ENCODE results near the gene SLC4A1AP. TPM values are rescaled to one million over a fixed set of nuclear protein-coding genes. Genes with fewer than 3 reads are reported as not detected.
A peak's percentile ranks its signal among the peaks of the same experiment; 100 is the strongest.

SLC4A1AP gene
- total and polyA plus RNA-seq, 9 of the 15 experiments (the other 6 are each of a cell fraction or from before 2014, with no cell fraction given) = 8.1 to 40.5 (median 35.3) TPM

GRCh38 chr2:27705851-27706622 lies 42.3 kb downstream of the SLC4A1AP start (continued):
- TF ChIP-seq MAX (CRISPR knock-in tag; IDR thresholded peaks at IDR 0.05) = no peak
- TF ChIP-seq ZFP30 (CRISPR knock-in tag; IDR thresholded peaks at IDR 0.05; ENCODE audit: borderline replicate concordance) = no peak
- TF ChIP-seq KLF1 (tag; IDR thresholded peaks at IDR 0.05) = no peak
- TF ChIP-seq SMARCB1 (IDR thresholded peaks at IDR 0.05; ENCODE audit: insufficient read length, low read depth) = no peak
- TF ChIP-seq CHAMP1 (IDR thresholded peaks at IDR 0.05) = no peak
- TF ChIP-seq ZNF124 (CRISPR knock-in tag; IDR thresholded peaks at IDR 0.05) = no peak
- no peak for TF ChIP-seq PHTF2 (CRISPR knock-in tag; IDR thresholded peaks at IDR 0.05)
- no peak for TF ChIP-seq ZBED1 (IDR thresholded peaks at IDR 0.05)
- TF ChIP-seq ZNF121 (CRISPR knock-in tag; conservative IDR thresholded peaks at IDR 0.05) = no peak
- no peak for TF ChIP-seq ZBTB2 (IDR thresholded peaks at IDR 0.05)
- TF ChIP-seq MBD2 (IDR thresholded peaks at IDR 0.05; ENCODE audit: borderline replicate concordance, low read depth) = no peak
- no peak for TF ChIP-seq HNRNPUL1 (IDR thresholded peaks at IDR 0.05; ENCODE audit: low read length)
- no peak for TF ChIP-seq NRF1 (conservative IDR thresholded peaks at IDR 0.05 in 1 of 2, IDR thresholded peaks at IDR 0.05 in 1 of 2)
- TF ChIP-seq PCBP1 (IDR thresholded peaks at IDR 0.05; ENCODE audit: low read depth, low read length, poor library complexity, severe bottlenecking) = no peak
- no peak for TF ChIP-seq HDAC6 (IDR thresholded peaks at IDR 0.05; ENCODE audit: low read depth, low read length)
- TF ChIP-seq SMARCA4 (IDR thresholded peaks at IDR 0.05) = 0 out of 2 replicates have a peak, but pooled peaks have one; percentile 49
- no peak for TF ChIP-seq SP2 (IDR thresholded peaks at IDR 0.05; ENCODE audit: extremely low read depth, low read depth, low read length, poor library complexity, severe bottlenecking)
- TF ChIP-seq HOMEZ (CRISPR knock-in tag; IDR thresholded peaks at IDR 0.05) = no peak
- no peak for TF ChIP-seq FOS (IDR thresholded peaks at IDR 0.05; ENCODE audit: extremely low read depth, insufficient read length)
- TF ChIP-seq ZBTB1 (CRISPR knock-in tag; IDR thresholded peaks at IDR 0.05; ENCODE audit: borderline replicate concordance, low read depth) = no peak
- peak; percentile 83 for TF ChIP-seq C11orf30 (IDR thresholded peaks at IDR 0.05; ENCODE audit: low read depth)
- peak; percentile 79 for TF ChIP-seq NFE2 (IDR thresholded peaks at IDR 0.05; ENCODE audit: low read depth)
- no peak for TF ChIP-seq POLR3A (IDR thresholded peaks at IDR 0.05; ENCODE audit: borderline replicate concordance, extremely low read depth, insufficient read depth, insufficient read length)
- no peak for TF ChIP-seq SMAD3 (CRISPR knock-in tag; conservative IDR thresholded peaks at IDR 0.05)
- TF ChIP-seq ZNF699 (CRISPR knock-in tag; IDR thresholded peaks at IDR 0.05; ENCODE audit: insufficient replicate concordance) = no peak
